GM23248 (cell line): ENCODE data around the gene ANKRD63. TPM values are rescaled to one million over a fixed set of nuclear protein-coding genes. Genes with fewer than 3 reads are reported as not detected.

Experiments
- DNase-seq: peaks from one replicate; pipeline ENCODE4 v3.0.0-alpha.2; 2015
- H2AFZ ChIP-seq: fragments of 200-600 bp; sonication (generic); 2 replicates; pipeline ENCODE4 v1.6.1; 2016; ENCODE audit warnings: antibody characterized with exemption
- H3F3A ChIP-seq: fragments of 200-600 bp; sonication (generic); 2 replicates; pipeline ENCODE4 v1.6.1; 2016; ENCODE audit warnings: mild to moderate bottlenecking, antibody characterized with exemption, mixed run types; ENCODE audit not compliant: insufficient read depth
- H3K27ac ChIP-seq: fragments of 200-600 bp; sonication (generic); 2 replicates; pipeline ENCODE4 v1.5.1; 2016; ENCODE audit warnings: mild to moderate bottlenecking
- H3K27me3 ChIP-seq: fragments of 200-600 bp; sonication (generic); replicated peaks from 2 replicates; pipeline ENCODE4 v1.6.1; 2016; ENCODE audit warnings: mild to moderate bottlenecking; ENCODE audit not compliant: insufficient read depth
- H3K36me3 ChIP-seq: fragments of 200-600 bp; sonication (generic); 2 replicates; pipeline ENCODE4 v1.6.1; 2016; ENCODE audit warnings: low read depth, mild to moderate bottlenecking
- H3K4me1 ChIP-seq: fragments of 200-600 bp; sonication (generic); 2 replicates; pipeline ENCODE4 v1.6.1; 2016; ENCODE audit warnings: mild to moderate bottlenecking; ENCODE audit not compliant: insufficient read depth
- H3K4me2 ChIP-seq: fragments of 200-600 bp; sonication (generic); one replicate; pipeline ENCODE4 v1.6.1; 2016; ENCODE audit warnings: mild to moderate bottlenecking; ENCODE audit not compliant: unreplicated experiment
- H3K4me3 ChIP-seq: fragments of 200-600 bp; sonication (generic); 2 replicates; pipeline ENCODE4 v1.5.1; 2016; ENCODE audit warnings: mild to moderate bottlenecking
- H3K79me2 ChIP-seq: fragments of 200-600 bp; sonication (generic); 2 replicates; pipeline ENCODE4 v1.6.1; 2016; ENCODE audit warnings: mild to moderate bottlenecking; ENCODE audit not compliant: insufficient read depth
- H3K9ac ChIP-seq: fragments of 200-600 bp; sonication (generic); 2 replicates; pipeline ENCODE4 v1.6.1; 2016; ENCODE audit warnings: mild to moderate bottlenecking
- H3K9me2 ChIP-seq: fragments of 200-600 bp; sonication (generic); 2 replicates; pipeline ENCODE4 v1.6.1; 2016; ENCODE audit warnings: mixed run types, mild to moderate bottlenecking, moderate library complexity; ENCODE audit not compliant: insufficient read depth
- H3K9me3 ChIP-seq: fragments of 200-600 bp; sonication (generic); one replicate; pipeline ENCODE4 v1.6.1; 2017; ENCODE audit warnings: low read depth
- H4K20me1 ChIP-seq: fragments of 200-600 bp; sonication (generic); 2 replicates; pipeline ENCODE4 v1.6.0; 2016; ENCODE audit not compliant: insufficient read depth
- EZH2 ChIP-seq: fragments of 200-600 bp; sonication (generic); IDR thresholded peaks from 2 replicates; pipeline ENCODE4 v1.6.1; 2018; ENCODE audit warnings: antibody characterized with exemption, mild to moderate bottlenecking; ENCODE audit not compliant: insufficient read depth, poor library complexity, severe bottlenecking
- EZH2phosphoT487 ChIP-seq: fragments of 200-600 bp; sonication (generic); IDR thresholded peaks from 2 replicates; pipeline ENCODE4 v1.6.1; 2018; ENCODE audit warnings: antibody characterized with exemption, moderate library complexity, mild to moderate bottlenecking, low read depth; ENCODE audit not compliant: insufficient read depth
- WGBS, 2 experiments: methylation state at CpG; one replicate each; pipeline ENCODE4 v1.1.6; 2015 to 2017; ENCODE audit warnings: low lambda C conversion rate in 2 of 2, low coverage in 1 of 2; ENCODE audit errors: missing lambda C conversion rate in 2 of 2; 5-methylcytosine and 5-hydroxymethylcytosine counted together
- in situ Hi-C: fragments of 300-500 bp; cut with MboI; formaldehyde crosslinking; loops from 2 replicates; pipeline ENCODE4 v1.15.0; 2020
- polyA plus RNA-seq: library from polyadenylated mRNA; unstranded; fragments of >200 nt; fragmentation: Nextera tagmentation; extraction: Ambion mirVana; gene quantifications from 2 replicates; pipeline ENCODE4 v1.2.1, GENCODE V29; 2016
- total RNA-seq: library from RNA; depleted of rRNA; stranded (reverse); fragments of >200 nt; shearing (Covaris generic); gene quantifications from 2 replicates; pipeline ENCODE4 v1.2.3, GENCODE V29; 2014

ANKRD63 gene
- total and polyA plus RNA-seq, 2 experiments from 2014 or later = not detected

DNA sequence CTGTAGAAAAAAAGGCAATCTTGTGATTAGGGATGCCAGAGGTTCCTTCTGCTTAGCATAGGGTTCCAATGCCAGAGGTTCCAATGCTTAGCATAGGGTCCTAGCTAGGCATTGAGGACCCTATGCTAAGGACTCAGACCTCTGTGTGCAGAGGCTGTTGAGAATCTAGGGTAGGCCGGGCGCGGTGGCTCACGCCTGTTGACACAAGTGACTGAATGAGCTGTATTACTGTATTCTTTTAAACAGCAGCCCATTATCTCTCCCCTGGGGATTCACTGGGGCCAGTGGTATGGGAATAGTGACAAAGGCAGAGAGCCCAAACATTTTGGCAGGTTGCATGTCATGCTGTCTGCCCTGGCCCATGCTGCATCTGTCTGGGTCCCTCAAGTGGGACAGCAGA, 27.8 kb downstream of the ANKRD63 start:
- H3K9me2 ChIP-seq = no peaks in the 10 kb centered on the region
- no peak for DNase-seq
- 85 to 89% methylated on average over 4 of the region's 4 CpGs for WGBS, 2 experiments
- no peaks in the 10 kb centered on the region for H4K20me1 ChIP-seq
- TF ChIP-seq EZH2 (no peak), EZH2phosphoT487 (no peak)
- H3K4me2 ChIP-seq = no peak overlapping the region
- 0 out of 2 replicates have a peak, but pooled peaks cover 5% of the 10 kb centered on the region for H3F3A ChIP-seq
- no peaks in the 10 kb centered on the region for H3K4me1 ChIP-seq
- in situ Hi-C loops = no loop called here
- H3K27ac ChIP-seq = no peak overlapping the region
- H3K9me3 ChIP-seq = no peaks in the 10 kb centered on the region
- H3K27me3 ChIP-seq = peaks cover 34% of the 10 kb centered on the region
- no peaks in the 10 kb centered on the region for H3K79me2 ChIP-seq
- no peaks in the 10 kb centered on the region for H3K36me3 ChIP-seq
- no peak overlapping the region for H3K4me3 ChIP-seq
- H3K9ac ChIP-seq = no peak overlapping the region
- no peak overlapping the region for H2AFZ ChIP-seq

GRCh38 chr15:40254452-40254851, 28.4 kb downstream of the ANKRD63 start:
- whole genome bisulfite sequencing, 2 experiments = 86 to 88% methylated on average over 3 of the region's 3 CpGs
- in situ Hi-C loops = no loop called here
- no peak overlapping the region for H3K9ac ChIP-seq
- H3K79me2 ChIP-seq = no peaks in the 10 kb centered on the region
- no peak overlapping the region for H3K27ac ChIP-seq
- DNase-seq = no peak
- no peaks in the 10 kb centered on the region for H3K4me1 ChIP-seq
- TF ChIP-seq EZH2 (no peak), EZH2phosphoT487 (no peak)
- no peaks in the 10 kb centered on the region for H3K36me3 ChIP-seq
- no peaks in the 10 kb centered on the region for H3K9me2 ChIP-seq
- no peaks in the 10 kb centered on the region for H4K20me1 ChIP-seq
- peaks cover 34% of the 10 kb centered on the region for H3K27me3 ChIP-seq
- H3K4me2 ChIP-seq = no peak overlapping the region
- H3K9me3 ChIP-seq = no peaks in the 10 kb centered on the region
- H2AFZ ChIP-seq = no peak overlapping the region
- peaks cover 10% of the 10 kb centered on the region; the same call in 1 of the 2 replicates for H3F3A ChIP-seq
- no peak overlapping the region for H3K4me3 ChIP-seq

DNA sequence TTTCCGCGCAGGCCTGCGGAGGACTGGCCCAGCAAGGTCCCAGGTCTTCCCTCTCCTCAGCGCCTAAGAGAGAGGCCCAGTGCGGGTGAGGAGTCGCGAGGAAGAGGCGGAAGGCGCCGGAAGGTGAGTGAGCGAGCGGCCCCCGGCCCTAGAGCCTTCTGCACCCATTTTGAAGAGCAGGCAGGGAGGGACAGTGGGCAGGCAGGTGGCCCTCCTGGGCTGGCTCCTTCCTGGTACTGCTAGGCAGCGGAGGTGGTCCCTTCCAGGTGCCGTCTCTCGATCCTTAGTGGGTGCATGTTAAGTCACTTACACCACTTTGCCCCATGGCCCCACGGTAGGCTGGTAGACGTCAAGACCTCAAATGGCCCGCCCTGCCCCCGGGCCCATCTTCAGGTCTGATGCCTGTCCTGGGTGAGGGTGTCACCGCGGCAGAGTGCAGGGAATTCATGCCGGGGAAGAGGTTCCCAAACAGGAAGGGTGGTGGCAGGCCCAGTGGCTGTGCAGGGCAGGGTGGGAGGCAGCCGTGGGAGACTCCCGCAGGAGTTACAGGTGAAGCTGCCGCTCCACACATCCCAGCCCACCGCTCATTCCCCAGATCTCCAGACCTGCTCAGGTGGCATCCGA, 29.6 kb downstream of the ANKRD63 start:
- Histone ChIP-seq H3K9me3 (no peaks in the 10 kb centered on the region), H3F3A (peaks cover 15% of the 10 kb centered on the region; the same call in 1 of the 2 replicates), H2AFZ (peak overlapping the region; percentile 59), H3K4me1 (no peaks in the 10 kb centered on the region), H3K27ac (no peak overlapping the region), H3K36me3 (no peaks in the 10 kb centered on the region), H3K9me2 (no peaks in the 10 kb centered on the region), H3K4me3 (peak overlapping the region; percentile 58), H4K20me1 (no peaks in the 10 kb centered on the region), H3K79me2 (no peaks in the 10 kb centered on the region), H3K9ac (no peak overlapping the region), H3K27me3 (peaks cover 34% of the 10 kb centered on the region), H3K4me2 (peak overlapping the region; percentile 59)
- WGBS, 2 experiments = 53 to 55% methylated on average over 26 to 28 of the region's 28 CpGs
- no peak for TF ChIP-seq EZH2phosphoT487
- peak; percentile 86 for TF ChIP-seq EZH2
- in situ Hi-C loops = no loop called here
- DNase-seq = no peak

- H3K79me2 ChIP-seq = no peaks in the 10 kb centered on the region
- no peak overlapping the region for H3K27ac ChIP-seq
- peak overlapping the region; percentile 58 for H3K4me3 ChIP-seq
- H3K9ac ChIP-seq = no peak overlapping the region
- no peaks in the 10 kb centered on the region for H3K9me2 ChIP-seq
- H3K36me3 ChIP-seq = no peaks in the 10 kb centered on the region
- H2AFZ ChIP-seq = peak overlapping the region; percentile 59
- no peaks in the 10 kb centered on the region for H4K20me1 ChIP-seq
- WGBS, 2 experiments = 7% methylated on average over 43 to 64 of the region's 82 CpGs
- peak; percentile 95 for TF ChIP-seq EZH2
- 0 out of 2 replicates have a peak, but pooled peaks have one; percentile 37 for TF ChIP-seq EZH2phosphoT487
- DNase-seq = peak; percentile 35
- no peaks in the 10 kb centered on the region for H3K9me3 ChIP-seq
- in situ Hi-C loops = no loop called here
- no peaks in the 10 kb centered on the region for H3K4me1 ChIP-seq
- peaks cover 37% of the 10 kb centered on the region for H3K27me3 ChIP-seq
- H3F3A ChIP-seq = peaks cover 15% of the 10 kb centered on the region; the same call in 1 of the 2 replicates
- peak overlapping the region; percentile 59 for H3K4me2 ChIP-seq
Observed at GRCh38 chr15:40252438-40253166, 30.3 kb downstream of the ANKRD63 start.
